Measurements from ENCODE around the gene ANG.

- TF ChIP-seq CTCF (IDR thresholded peaks at IDR 0.05) (no peak), POLR2A (IDR thresholded peaks at IDR 0.05) (no peak)
These were observed 44.5 kb downstream of the ANG start for GRCh38 chr14:20732979-20733635.
